Measurements from ENCODE around the gene SPA17.

SPA17 gene

DNA sequence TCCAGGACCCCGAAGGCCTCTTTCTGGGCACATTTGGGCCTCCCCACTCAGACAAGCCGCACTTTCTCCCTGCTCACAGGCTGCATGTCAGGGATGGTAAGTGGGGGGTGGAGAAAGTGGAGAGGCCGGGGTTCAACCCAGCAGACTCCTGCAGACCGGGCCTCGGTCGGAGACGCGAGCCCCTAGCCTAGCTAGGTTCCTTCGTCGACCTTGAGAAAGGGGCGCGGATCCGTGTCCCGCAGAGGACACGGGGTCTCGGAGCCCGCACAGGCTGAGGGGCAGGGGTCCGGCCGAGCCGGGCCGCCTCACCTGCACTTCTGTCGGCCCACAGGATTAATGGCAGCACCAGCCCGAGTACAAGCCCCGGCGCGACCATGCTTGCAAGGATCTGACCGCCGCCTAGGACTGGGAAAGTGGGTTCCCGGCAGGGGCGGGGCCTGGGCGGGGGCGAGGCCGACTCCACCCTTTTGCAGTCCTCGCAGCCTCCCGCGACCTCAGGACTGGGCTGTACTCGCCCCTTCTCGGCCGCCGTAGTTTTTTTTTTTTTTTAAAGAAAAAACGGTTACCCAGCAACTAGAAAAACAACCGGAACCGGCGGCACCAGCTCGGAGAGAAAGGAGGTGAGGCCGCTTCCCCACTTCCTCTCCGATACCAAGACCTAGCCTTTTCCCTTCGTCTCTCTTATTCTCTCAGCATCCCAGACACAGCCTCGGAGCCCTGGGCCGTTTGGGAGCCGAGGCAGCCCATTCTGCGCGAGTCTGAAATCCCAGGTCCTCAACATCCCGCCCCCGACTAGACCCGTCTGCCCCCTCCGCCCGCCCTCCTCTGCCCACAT lies at the start of gene SPA17, which contains the start of gene SIAE:
Gene SPA17, plus strand, starts transcription at position 572 of the 835 bp plus-strand sequence. CDS start 1,361 bp downstream, outside the sequence.
Gene SIAE, minus strand, starts transcription at position 407 of the 835 bp plus-strand sequence. Its CDS starts 31 bp downstream, at position 376.
- peak within 1 kb of the TSS; percentile 61 to 67 for H3K4me3 ChIP-seq (ENCODE audit: low read depth in 1 of 2, low read length in 1 of 2)
- peaks cover 11 to 14% of the 10 kb centered on the region in 2 experiments for H3K4me1 ChIP-seq (ENCODE audit: control insufficient read depth in 1 of 2, insufficient read depth in 1 of 2, low read depth in 1 of 2, low read length in 1 of 2)
- no peaks in the 10 kb centered on the region for H3K9me3 ChIP-seq
- H3K27me3 ChIP-seq: peaks cover 43% of the 10 kb centered on the region
- TF ChIP-seq, protein P1, sequence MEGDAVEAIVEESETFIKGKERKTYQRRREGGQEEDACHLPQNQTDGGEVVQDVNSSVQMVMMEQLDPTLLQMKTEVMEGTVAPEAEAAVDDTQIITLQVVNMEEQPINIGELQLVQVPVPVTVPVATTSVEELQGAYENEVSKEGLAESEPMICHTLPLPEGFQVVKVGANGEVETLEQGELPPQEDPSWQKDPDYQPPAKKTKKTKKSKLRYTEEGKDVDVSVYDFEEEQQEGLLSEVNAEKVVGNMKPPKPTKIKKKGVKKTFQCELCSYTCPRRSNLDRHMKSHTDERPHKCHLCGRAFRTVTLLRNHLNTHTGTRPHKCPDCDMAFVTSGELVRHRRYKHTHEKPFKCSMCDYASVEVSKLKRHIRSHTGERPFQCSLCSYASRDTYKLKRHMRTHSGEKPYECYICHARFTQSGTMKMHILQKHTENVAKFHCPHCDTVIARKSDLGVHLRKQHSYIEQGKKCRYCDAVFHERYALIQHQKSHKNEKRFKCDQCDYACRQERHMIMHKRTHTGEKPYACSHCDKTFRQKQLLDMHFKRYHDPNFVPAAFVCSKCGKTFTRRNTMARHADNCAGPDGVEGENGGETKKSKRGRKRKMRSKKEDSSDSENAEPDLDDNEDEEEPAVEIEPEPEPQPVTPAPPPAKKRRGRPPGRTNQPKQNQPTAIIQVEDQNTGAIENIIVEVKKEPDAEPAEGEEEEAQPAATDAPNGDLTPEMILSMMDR (IDR thresholded peaks at IDR 0.05): no peak
- H3K27ac ChIP-seq: no peak within 1 kb of the TSS
- no peaks in the 10 kb centered on the region for H3K36me3 ChIP-seq

- no peak overlapping the region for H3K4me3 ChIP-seq (ENCODE audit: low read depth in 1 of 2, low read length in 1 of 2)
- peaks cover 6% of the 10 kb centered on the region for H3K27me3 ChIP-seq
- peaks cover 41 to 43% of the 10 kb centered on the region in 2 experiments for H3K4me1 ChIP-seq (ENCODE audit: control insufficient read depth in 1 of 2, insufficient read depth in 1 of 2, low read depth in 1 of 2, low read length in 1 of 2)
- no peaks in the 10 kb centered on the region for H3K9me3 ChIP-seq
- peaks cover 33% of the 10 kb centered on the region for H3K36me3 ChIP-seq
- TF ChIP-seq, protein P1 (IDR thresholded peaks at IDR 0.05): no peak
- H3K27ac ChIP-seq: peak overlapping the region; percentile 61
Measured at GRCh38 chr11:124625504-124626168, 48.1 kb upstream of the SPA17 start.

DNA sequence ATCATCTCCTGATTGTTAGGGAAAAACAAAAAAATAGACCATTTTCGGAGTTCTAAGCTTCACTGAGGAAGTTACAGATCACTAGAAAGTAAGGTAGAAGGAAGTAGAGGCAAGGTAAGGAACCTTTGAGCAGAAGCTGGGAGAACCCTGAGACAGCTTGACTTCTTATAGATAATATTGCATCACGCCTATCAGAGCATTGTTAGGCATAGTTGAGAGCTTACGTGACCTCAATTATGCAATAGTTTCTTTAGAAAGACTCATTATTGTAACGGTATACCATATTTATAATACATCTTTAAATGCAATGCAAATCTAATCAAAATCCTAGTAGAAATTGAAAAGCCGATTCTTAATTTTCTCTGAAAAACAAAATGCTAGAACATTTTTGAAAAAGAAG lies 46.2 kb upstream of the SPA17 start:
- Histone ChIP-seq H3K9me3 (no peaks in the 10 kb centered on the region), H3K27ac (peak overlapping the region; percentile 46), H3K4me1 (ENCODE audit: control insufficient read depth in 1 of 2, insufficient read depth in 1 of 2, low read depth in 1 of 2, low read length in 1 of 2) (peaks cover 35 to 38% of the 10 kb centered on the region in 2 experiments), H3K27me3 (no peaks in the 10 kb centered on the region), H3K4me3 (ENCODE audit: low read depth in 1 of 2, low read length in 1 of 2) (no peak overlapping the region), H3K36me3 (peaks cover 52% of the 10 kb centered on the region)
- TF ChIP-seq, protein P1 (IDR thresholded peaks at IDR 0.05): no peak

- TF ChIP-seq, protein P1 (IDR thresholded peaks at IDR 0.05): no peak
- no peak overlapping the region for H3K4me3 ChIP-seq (ENCODE audit: low read depth in 1 of 2, low read length in 1 of 2)
- H3K27me3 ChIP-seq: no peaks in the 10 kb centered on the region
- peaks cover 18 to 20% of the 10 kb centered on the region in 2 experiments for H3K4me1 ChIP-seq (ENCODE audit: control insufficient read depth in 1 of 2, insufficient read depth in 1 of 2, low read depth in 1 of 2, low read length in 1 of 2)
- H3K36me3 ChIP-seq: peaks cover 74% of the 10 kb centered on the region
- no peak overlapping the region for H3K27ac ChIP-seq
- H3K9me3 ChIP-seq: no peaks in the 10 kb centered on the region
Measured at GRCh38 chr11:124629961-124630360, 43.7 kb upstream of the SPA17 start.

DNA sequence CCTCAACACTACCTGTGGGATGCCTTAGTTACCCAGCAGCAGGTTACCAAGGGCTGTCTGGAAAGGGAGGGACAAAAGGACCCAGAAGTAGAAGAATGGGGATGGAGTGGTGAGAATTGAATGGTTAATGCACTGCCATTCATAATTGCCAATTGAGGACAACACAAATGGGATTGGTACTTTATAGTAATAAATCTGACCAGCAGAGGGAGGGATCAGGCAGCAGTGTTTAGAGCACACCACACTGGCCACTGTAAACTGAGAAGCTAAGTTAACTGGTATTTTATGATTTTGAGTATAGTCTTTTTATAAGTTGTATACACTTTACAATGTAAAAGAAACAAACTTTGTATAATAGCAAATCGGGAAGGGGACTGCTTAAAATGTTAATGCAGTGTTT lies 40.3 kb upstream of the SPA17 start:
- peaks cover 94% of the 10 kb centered on the region for H3K36me3 ChIP-seq
- TF ChIP-seq, protein P1 (IDR thresholded peaks at IDR 0.05): no peak
- H3K4me1 ChIP-seq (ENCODE audit: control insufficient read depth in 1 of 2, insufficient read depth in 1 of 2, low read depth in 1 of 2, low read length in 1 of 2): no peaks in the 10 kb centered on the region
- no peaks in the 10 kb centered on the region for H3K27me3 ChIP-seq
- no peak overlapping the region for H3K4me3 ChIP-seq (ENCODE audit: low read depth in 1 of 2, low read length in 1 of 2)
- H3K9me3 ChIP-seq: no peaks in the 10 kb centered on the region
- no peak overlapping the region for H3K27ac ChIP-seq
